Peyer's patch (tissue), 4 donors: ENCODE measurements around the gene ABCB9. TPM values are rescaled to one million over a fixed set of nuclear protein-coding genes. Genes with fewer than 3 reads are reported as not detected.

Source experiments
- DNase-seq, 3 donors: peaks; one replicate each; pipeline ENCODE4 v3.0.0-alpha.2; 2017 to 2019
- H3K27ac ChIP-seq, 4 donors: fragments of 200-600 bp; sonication (generic); one replicate each; pipeline ENCODE4 v1.5.1; 2016 to 2019
- H3K27me3 ChIP-seq, 2 donors: fragments of 200-600 bp; sonication (generic); one replicate each; pipeline ENCODE4 v1.5.1; 2019
- H3K36me3 ChIP-seq, 3 donors: fragments of 200-600 bp; sonication (generic); one replicate each; pipeline ENCODE4 v1.5.1; 2016 to 2019
- H3K4me1 ChIP-seq, 4 donors: fragments of 200-600 bp; sonication (generic); one replicate each; pipeline ENCODE4 v1.5.1; 2016 to 2019
- H3K4me3 ChIP-seq, 4 donors: fragments of 200-600 bp; sonication (generic); 1 replicate in 3 of 4; 2 replicates in 1 of 4; pipeline ENCODE4 v1.5.1; 2016 to 2019; ENCODE audit warnings: mild to moderate bottlenecking in 1 of 4
- H3K9me3 ChIP-seq, 4 donors: fragments of 200-600 bp; sonication (generic); one replicate each; pipeline ENCODE4 v1.5.1; 2016 to 2019; ENCODE audit warnings: mild to moderate bottlenecking in 1 of 4
- POLR2A ChIP-seq, 2 donors: fragments of 450-650 bp; IDR thresholded peaks; one replicate each; pipeline ENCODE4 v1.5.1; 2017; ENCODE audit warnings: antibody characterized with exemption in 2 of 2, mild to moderate bottlenecking in 2 of 2, moderate library complexity in 2 of 2
- small RNA-seq, 2 donors: library from RNA; depleted of rRNA; stranded (forward); fragments of <200 nt; gene quantifications; one replicate each; pipeline ENCODE3, GENCODE V24; 2016
- total RNA-seq, 4 donors: library from RNA; depleted of rRNA; stranded (reverse); fragments of >200 nt; gene quantifications; one replicate each; pipeline ENCODE4 v1.1.0, GENCODE V29; 2016
- TF ChIP-seq, protein P1 (sequence below), 6 experiments: fragments of 450-650 bp in 4 of 6; fragments of 200-600 bp in 2 of 6; sonication (generic) in 1 of 6; IDR thresholded peaks; one replicate each; pipeline ENCODE4 v1.5.1; 2017 to 2019; ENCODE audit warnings: antibody characterized with exemption in 6 of 6, mild to moderate bottlenecking in 3 of 6, moderate library complexity in 1 of 6

ABCB9 gene
- total RNA-seq, 4 donors from 2014 or later, result 8.8 to 29.7 (median 17.4) TPM

DNA sequence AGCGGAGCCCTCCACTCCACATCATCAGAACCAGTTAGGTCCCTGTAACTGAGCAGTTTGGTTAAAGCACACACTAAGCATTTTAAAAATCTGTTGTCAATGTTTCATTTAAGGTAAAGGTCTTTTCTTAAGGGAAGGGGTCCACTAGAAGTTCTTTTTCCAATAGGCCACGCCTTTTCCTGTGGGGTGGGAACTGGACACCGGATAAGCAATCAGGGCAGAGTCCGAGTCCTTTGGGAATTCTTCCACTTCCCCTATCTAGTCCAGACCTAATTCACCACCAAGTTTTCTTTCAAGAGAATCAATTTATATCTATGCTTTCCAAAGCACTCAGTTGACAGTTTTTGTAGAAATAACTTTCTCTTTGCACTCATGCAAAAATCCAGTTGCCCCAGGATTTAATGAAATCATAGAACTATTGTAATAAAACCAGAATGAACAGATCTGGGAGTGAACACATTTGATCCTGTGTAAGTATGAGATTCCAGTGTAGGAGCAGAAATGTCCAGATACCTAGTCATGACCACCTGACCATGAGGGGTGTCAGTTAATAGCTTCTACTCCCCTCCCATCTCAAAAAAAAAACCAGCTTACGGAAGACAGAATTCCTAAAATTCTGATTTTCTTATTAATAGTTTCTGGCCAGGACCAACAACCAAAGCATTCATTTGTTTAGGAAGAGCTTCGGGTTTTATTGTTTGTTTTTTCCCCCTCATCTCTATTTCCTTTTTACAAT is 82.0 kb downstream of the ABCB9 start:
- Histone ChIP-seq H3K9me3 (no peaks in the 10 kb centered on the region), H3K27ac (peak overlapping the region in 2 of 4 donors; percentile 2 to 48), H3K27me3 (no peaks in the 10 kb centered on the region), H3K4me3 (no peak overlapping the region), H3K4me1 (peaks cover 0 to 78% (median 26%) of the 10 kb centered on the region in 4 donors), H3K36me3 (no peaks in the 10 kb centered on the region)
- DNase-seq, result no peak
- no peak for TF ChIP-seq POLR2A (IDR thresholded peaks at IDR 0.05)
- TF ChIP-seq, protein P1, sequence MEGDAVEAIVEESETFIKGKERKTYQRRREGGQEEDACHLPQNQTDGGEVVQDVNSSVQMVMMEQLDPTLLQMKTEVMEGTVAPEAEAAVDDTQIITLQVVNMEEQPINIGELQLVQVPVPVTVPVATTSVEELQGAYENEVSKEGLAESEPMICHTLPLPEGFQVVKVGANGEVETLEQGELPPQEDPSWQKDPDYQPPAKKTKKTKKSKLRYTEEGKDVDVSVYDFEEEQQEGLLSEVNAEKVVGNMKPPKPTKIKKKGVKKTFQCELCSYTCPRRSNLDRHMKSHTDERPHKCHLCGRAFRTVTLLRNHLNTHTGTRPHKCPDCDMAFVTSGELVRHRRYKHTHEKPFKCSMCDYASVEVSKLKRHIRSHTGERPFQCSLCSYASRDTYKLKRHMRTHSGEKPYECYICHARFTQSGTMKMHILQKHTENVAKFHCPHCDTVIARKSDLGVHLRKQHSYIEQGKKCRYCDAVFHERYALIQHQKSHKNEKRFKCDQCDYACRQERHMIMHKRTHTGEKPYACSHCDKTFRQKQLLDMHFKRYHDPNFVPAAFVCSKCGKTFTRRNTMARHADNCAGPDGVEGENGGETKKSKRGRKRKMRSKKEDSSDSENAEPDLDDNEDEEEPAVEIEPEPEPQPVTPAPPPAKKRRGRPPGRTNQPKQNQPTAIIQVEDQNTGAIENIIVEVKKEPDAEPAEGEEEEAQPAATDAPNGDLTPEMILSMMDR (IDR thresholded peaks at IDR 0.05), result no peak

GRCh38 chr12:122882908-122883558 is 83.2 kb downstream of the ABCB9 start:
- Histone ChIP-seq H3K4me1 (peaks cover 0 to 69% (median 18%) of the 10 kb centered on the region in 4 donors), H3K27me3 (no peaks in the 10 kb centered on the region), H3K4me3 (no peak overlapping the region), H3K36me3 (no peaks in the 10 kb centered on the region), H3K9me3 (no peaks in the 10 kb centered on the region), H3K27ac (no peak overlapping the region)
- DNase-seq, result no peak
- TF ChIP-seq, protein P1 (IDR thresholded peaks at IDR 0.05), result no peak
- no peak for TF ChIP-seq POLR2A (IDR thresholded peaks at IDR 0.05)

DNA sequence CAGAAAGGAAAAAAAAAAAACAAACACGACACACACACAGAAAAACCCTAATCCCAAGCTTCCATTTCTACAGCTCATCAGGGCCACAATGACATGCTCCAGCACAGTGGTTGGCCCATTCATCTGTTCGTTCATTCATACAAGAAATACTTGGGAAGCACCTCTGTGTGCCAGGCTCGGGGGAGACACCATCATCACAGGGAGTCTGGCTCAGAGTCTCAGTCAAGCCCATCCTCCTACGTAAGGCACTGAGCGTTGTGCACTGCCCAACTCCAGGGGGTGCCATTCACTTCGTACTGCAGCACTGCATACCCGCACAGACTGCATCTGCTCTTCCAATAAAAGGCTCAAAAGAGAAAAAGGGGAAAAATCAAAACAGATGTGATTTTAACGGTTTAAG is 85.6 kb downstream of the ABCB9 start:
- TF ChIP-seq, protein P1 (IDR thresholded peaks at IDR 0.05), result peak in 3 of 6 experiments; percentile 10 to 35 (median 33)
- no peak for TF ChIP-seq POLR2A (IDR thresholded peaks at IDR 0.05)
- H3K36me3 ChIP-seq, result no peaks in the 10 kb centered on the region
- peaks cover 0 to 58% (median 4%) of the 10 kb centered on the region in 4 donors for H3K4me1 ChIP-seq
- DNase-seq, result no peak
- H3K27ac ChIP-seq, result no peak overlapping the region
- no peaks in the 10 kb centered on the region for H3K27me3 ChIP-seq
- no peak overlapping the region for H3K4me3 ChIP-seq
- H3K9me3 ChIP-seq, result no peaks in the 10 kb centered on the region

- Histone ChIP-seq H3K27me3 (no peaks in the 10 kb centered on the region), H3K4me3 (no peak overlapping the region), H3K4me1 (peaks cover 0 to 62% (median 4%) of the 10 kb centered on the region in 4 donors), H3K36me3 (no peaks in the 10 kb centered on the region), H3K27ac (no peak overlapping the region), H3K9me3 (no peaks in the 10 kb centered on the region)
- TF ChIP-seq, protein P1 (IDR thresholded peaks at IDR 0.05), result no peak
- no peak for TF ChIP-seq POLR2A (IDR thresholded peaks at IDR 0.05)
- no peak for DNase-seq
Observed at GRCh38 chr12:122880155-122880667, 86.1 kb downstream of the ABCB9 start.

Small RNA genes within 50 kb of the gene (small RNA-seq; reads per million reads assigned to genes)
- gene ARL6IP4, result 0 reads per million in 2 donors
- 0 reads per million in 2 donors for gene MIR4304

Other genes starting within 250 kb of the ABCB9 start
- gene HCAR3, start 249.7 kb downstream of the ABCB9 start, total RNA-seq, result not detected
- not detected for gene HCAR1, start 235.6 kb downstream of the ABCB9 start, total RNA-seq
- gene DENR, start 213.6 kb downstream of the ABCB9 start, total RNA-seq, result 10 to 100 TPM; 15.7 to 27.7 (median 22.4) TPM
- 1 to 10 TPM in 2 of 4 donors, under 1 TPM in 1, not detected in 1; 0.35 to 8.3 (median 1.1) TPM for gene CCDC62, start 191.9 kb downstream of the ABCB9 start, total RNA-seq
- gene HIP1R, start 131.0 kb downstream of the ABCB9 start, total RNA-seq, result 100 to 1,000 TPM; 208 to 265 (median 238) TPM
- 10 to 100 TPM; 49.5 to 92.8 (median 58.4) TPM for gene VPS37B, start 70.3 kb downstream of the ABCB9 start, total RNA-seq
- 10 to 100 TPM; 29.9 to 37.1 (median 31.4) TPM for gene OGFOD2, start 8.8 kb upstream of the ABCB9 start, total RNA-seq
- gene ARL6IP4, start 14.2 kb upstream of the ABCB9 start, total RNA-seq, result 100 to 1,000 TPM; 155 to 216 (median 180) TPM
- 10 to 100 TPM; 12.3 to 37.0 (median 23.6) TPM for gene PITPNM2, start 184.6 kb upstream of the ABCB9 start, total RNA-seq